GM12878 (cell line): ENCODE data around the gene SPTAN1. TPM values are rescaled to one million over a fixed set of nuclear protein-coding genes. Genes with fewer than 3 reads are reported as not detected.

Experiments used
- BRCA1 ChIP-seq: IDR thresholded peaks from 2 replicates; pipeline ENCODE4 v1.6.1; 2011; ENCODE audit warnings: low read depth, low read length, improper control_type of control experiment
- CBX3 ChIP-seq: fragments of 200-600 bp; sonication (generic); IDR thresholded peaks from 2 replicates; pipeline ENCODE4 v1.6.1; 2016; ENCODE audit warnings: low read depth, borderline replicate concordance
- CHD1 ChIP-seq: IDR thresholded peaks from 2 replicates; pipeline ENCODE4 v1.6.1; 2012; ENCODE audit warnings: low read depth, low read length, improper control_type of control experiment
- CHD2 ChIP-seq: IDR thresholded peaks from 2 replicates; pipeline ENCODE4 v1.6.1; 2011; ENCODE audit warnings: low read depth, low read length, improper control_type of control experiment, borderline replicate concordance
- DPF2 ChIP-seq: fragments of 450-650 bp; IDR thresholded peaks from 2 replicates; pipeline ENCODE4 v1.6.1; 2017; ENCODE audit warnings: mild to moderate bottlenecking
- EZH2 ChIP-seq: IDR thresholded peaks from 2 replicates; pipeline ENCODE4 v1.6.1; 2012; ENCODE audit warnings: low read depth, mild to moderate bottlenecking, control low read depth, inconsistent platforms, low read length, borderline replicate concordance; ENCODE audit not compliant: control insufficient read depth
- GATAD2B ChIP-seq: fragments of 450-650 bp; conservative IDR thresholded peaks from 2 replicates; pipeline ENCODE4 v1.6.1; 2017; ENCODE audit warnings: low read depth, mild to moderate bottlenecking, moderate library complexity
- HCFC1 ChIP-seq: fragments of 150-350 bp; IDR thresholded peaks from 2 replicates; pipeline ENCODE4 v1.6.1; 2014; ENCODE audit warnings: low read length
- HDAC2 ChIP-seq: fragments of 200-600 bp; sonication (generic); IDR thresholded peaks from 2 replicates; pipeline ENCODE4 v1.6.1; 2017
- IRF5 ChIP-seq: fragments of 450-650 bp; IDR thresholded peaks from 2 replicates; pipeline ENCODE4 v1.6.1; 2017; ENCODE audit warnings: borderline replicate concordance
- KDM1A ChIP-seq: fragments of 200-600 bp; sonication (generic); IDR thresholded peaks from 2 replicates; pipeline ENCODE4 v1.6.1; 2016; ENCODE audit warnings: borderline replicate concordance
- MYB ChIP-seq: fragments of 150-350 bp; IDR thresholded peaks from 2 replicates; pipeline ENCODE4 v1.6.1; 2014; ENCODE audit warnings: mild to moderate bottlenecking, low read depth, low read length, borderline replicate concordance
- PBX3 ChIP-seq: IDR thresholded peaks from 2 replicates; pipeline ENCODE4 v1.6.1; 2011; ENCODE audit warnings: mild to moderate bottlenecking, low read depth, low read length, moderate library complexity; ENCODE audit not compliant: insufficient replicate concordance
- RAD21 ChIP-seq: IDR thresholded peaks from 2 replicates; pipeline ENCODE4 v1.6.1; 2011; ENCODE audit warnings: mild to moderate bottlenecking, low read depth, low read length, moderate library complexity; ENCODE audit not compliant: insufficient read depth
- RB1 ChIP-seq: fragments of 450-650 bp; formaldehyde crosslinking; IDR thresholded peaks from 2 replicates; pipeline ENCODE4 v1.6.1; 2017; ENCODE audit warnings: mild to moderate bottlenecking, borderline replicate concordance
- RUNX3 ChIP-seq: IDR thresholded peaks from 2 replicates; pipeline ENCODE4 v1.6.1; 2012; ENCODE audit warnings: low read length, inconsistent platforms
- SMAD1 ChIP-seq: fragments of 450-650 bp; IDR thresholded peaks from 2 replicates; pipeline ENCODE4 v1.6.1; 2018; ENCODE audit warnings: mild to moderate bottlenecking, low read depth; ENCODE audit not compliant: partially characterized antibody
- SP1 ChIP-seq: IDR thresholded peaks from one replicate; pipeline ENCODE4 v1.6.1; 2011; ENCODE audit warnings: low read depth, low read length
- YBX1 ChIP-seq: fragments of 450-650 bp; IDR thresholded peaks from 2 replicates; pipeline ENCODE4 v1.6.1; 2016; ENCODE audit warnings: antibody characterized with exemption
- polyA plus RNA-seq, 11 experiments: library from polyadenylated mRNA; depleted of rRNA in 4 of 11; unstranded in 6 of 11; stranded (reverse) in 5 of 11; fragments of >200 nt; fragmentation: Nextera tagmentation in 4 of 11; fragmentation: Illumina TruSeq in 1 of 11; extraction: Ambion mirVana in 4 of 11; extraction: Trizol in 1 of 11; gene quantifications; 1 replicate in 1 of 11; 2 replicates in 10 of 11; pipeline versions ENCODE4 v1.2.1 to v1.2.3, GENCODE V29; 2011 to 2016; ENCODE audit warnings: inconsistent platforms in 2 of 11, missing spikeins in 2 of 11, low read depth in 1 of 11
- total RNA-seq, 4 experiments: library from RNA; depleted of rRNA in 3 of 4; stranded (reverse); fragments of >200 nt in 3 of 4; fragmentation: Illumina TruSeq in 1 of 4; extraction: Trizol in 1 of 4; gene quantifications; 2 replicates each; pipeline versions ENCODE4 v1.2.1 to v1.2.3, GENCODE V29; 2013 to 2021
- TF ChIP-seq, protein P1 (sequence below): fragments of 450-650 bp; formaldehyde crosslinking; IDR thresholded peaks from 2 replicates; pipeline ENCODE4 v1.4.0; 2020; ENCODE audit warnings: mild to moderate bottlenecking, moderate library complexity
- TF ChIP-seq, protein P2 (sequence below): fragments of 450-650 bp; conservative IDR thresholded peaks from 2 replicates; pipeline ENCODE4 v1.6.1; 2017; ENCODE audit warnings: mild to moderate bottlenecking, moderate library complexity

SPTAN1 gene
- total and polyA plus RNA-seq, 10 of the 15 experiments (the other 5 are each of a cell fraction or from before 2014, with no cell fraction given): 18.7 to 156 (median 73.6) TPM

- TF ChIP-seq MYB: no peak
- TF ChIP-seq KDM1A: no peak
- TF ChIP-seq HDAC2: no peak
- TF ChIP-seq EZH2: no peak
- 0 out of 2 replicates have a peak, but pooled peaks have one; percentile 39 for TF ChIP-seq RB1
- TF ChIP-seq SMAD1: peak; percentile 87
- TF ChIP-seq BRCA1: no peak
- no peak for TF ChIP-seq HCFC1
- peak; percentile 97 for TF ChIP-seq RUNX3
- TF ChIP-seq SP1: peak; percentile 68
- no peak for TF ChIP-seq CHD1
- no peak for TF ChIP-seq CBX3
- TF ChIP-seq GATAD2B: no peak
- TF ChIP-seq, protein P1, sequence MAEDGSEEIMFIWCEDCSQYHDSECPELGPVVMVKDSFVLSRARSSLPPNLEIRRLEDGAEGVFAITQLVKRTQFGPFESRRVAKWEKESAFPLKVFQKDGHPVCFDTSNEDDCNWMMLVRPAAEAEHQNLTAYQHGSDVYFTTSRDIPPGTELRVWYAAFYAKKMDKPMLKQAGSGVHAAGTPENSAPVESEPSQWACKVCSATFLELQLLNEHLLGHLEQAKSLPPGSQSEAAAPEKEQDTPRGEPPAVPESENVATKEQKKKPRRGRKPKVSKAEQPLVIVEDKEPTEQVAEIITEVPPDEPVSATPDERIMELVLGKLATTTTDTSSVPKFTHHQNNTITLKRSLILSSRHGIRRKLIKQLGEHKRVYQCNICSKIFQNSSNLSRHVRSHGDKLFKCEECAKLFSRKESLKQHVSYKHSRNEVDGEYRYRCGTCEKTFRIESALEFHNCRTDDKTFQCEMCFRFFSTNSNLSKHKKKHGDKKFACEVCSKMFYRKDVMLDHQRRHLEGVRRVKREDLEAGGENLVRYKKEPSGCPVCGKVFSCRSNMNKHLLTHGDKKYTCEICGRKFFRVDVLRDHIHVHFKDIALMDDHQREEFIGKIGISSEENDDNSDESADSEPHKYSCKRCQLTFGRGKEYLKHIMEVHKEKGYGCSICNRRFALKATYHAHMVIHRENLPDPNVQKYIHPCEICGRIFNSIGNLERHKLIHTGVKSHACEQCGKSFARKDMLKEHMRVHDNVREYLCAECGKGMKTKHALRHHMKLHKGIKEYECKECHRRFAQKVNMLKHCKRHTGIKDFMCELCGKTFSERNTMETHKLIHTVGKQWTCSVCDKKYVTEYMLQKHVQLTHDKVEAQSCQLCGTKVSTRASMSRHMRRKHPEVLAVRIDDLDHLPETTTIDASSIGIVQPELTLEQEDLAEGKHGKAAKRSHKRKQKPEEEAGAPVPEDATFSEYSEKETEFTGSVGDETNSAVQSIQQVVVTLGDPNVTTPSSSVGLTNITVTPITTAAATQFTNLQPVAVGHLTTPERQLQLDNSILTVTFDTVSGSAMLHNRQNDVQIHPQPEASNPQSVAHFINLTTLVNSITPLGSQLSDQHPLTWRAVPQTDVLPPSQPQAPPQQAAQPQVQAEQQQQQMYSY (CRISPR knock-in tag): no peak
- TF ChIP-seq CHD2: no peak
- TF ChIP-seq PBX3: no peak
- TF ChIP-seq RAD21: no peak
- no peak for TF ChIP-seq YBX1
- TF ChIP-seq, protein P2, sequence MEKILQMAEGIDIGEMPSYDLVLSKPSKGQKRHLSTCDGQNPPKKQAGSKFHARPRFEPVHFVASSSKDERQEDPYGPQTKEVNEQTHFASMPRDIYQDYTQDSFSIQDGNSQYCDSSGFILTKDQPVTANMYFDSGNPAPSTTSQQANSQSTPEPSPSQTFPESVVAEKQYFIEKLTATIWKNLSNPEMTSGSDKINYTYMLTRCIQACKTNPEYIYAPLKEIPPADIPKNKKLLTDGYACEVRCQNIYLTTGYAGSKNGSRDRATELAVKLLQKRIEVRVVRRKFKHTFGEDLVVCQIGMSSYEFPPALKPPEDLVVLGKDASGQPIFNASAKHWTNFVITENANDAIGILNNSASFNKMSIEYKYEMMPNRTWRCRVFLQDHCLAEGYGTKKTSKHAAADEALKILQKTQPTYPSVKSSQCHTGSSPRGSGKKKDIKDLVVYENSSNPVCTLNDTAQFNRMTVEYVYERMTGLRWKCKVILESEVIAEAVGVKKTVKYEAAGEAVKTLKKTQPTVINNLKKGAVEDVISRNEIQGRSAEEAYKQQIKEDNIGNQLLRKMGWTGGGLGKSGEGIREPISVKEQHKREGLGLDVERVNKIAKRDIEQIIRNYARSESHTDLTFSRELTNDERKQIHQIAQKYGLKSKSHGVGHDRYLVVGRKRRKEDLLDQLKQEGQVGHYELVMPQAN: no peak; the same call in 1 of the 2 replicates
- TF ChIP-seq DPF2: peak; percentile 63
- TF ChIP-seq IRF5: no peak
Measured at GRCh38 chr9:128558431-128559310, 6.3 kb downstream of the SPTAN1 start (continued).
